Measurements from ENCODE around the gene N4BP2L1.

The N4BP2L1 gene

GRCh38 chr13:32390484-32390883, 37.4 kb downstream of the N4BP2L1 start:
- TF ChIP-seq POLR2AphosphoS5 (IDR thresholded peaks at IDR 0.05; ENCODE audit: low read depth, low read length) (no peak), TAF1 (IDR thresholded peaks at IDR 0.05; ENCODE audit: borderline replicate concordance, insufficient read depth, low read length) (no peak), FOXP2 (optimal IDR thresholded peaks at IDR 0.05; ENCODE audit: borderline replicate concordance, extremely low read depth, extremely low read length, insufficient read depth) (no peak), REST (IDR thresholded peaks at IDR 0.05; ENCODE audit: insufficient read depth in 1 of 2, low read depth in 2 of 2, low read length in 2 of 2) (no peak), SIN3A (IDR thresholded peaks at IDR 0.05; ENCODE audit: borderline replicate concordance, insufficient read depth, low read length) (no peak)

GRCh38 chr13:32390048-32390447, 37.9 kb downstream of the N4BP2L1 start:
- no peak for TF ChIP-seq FOXP2 (optimal IDR thresholded peaks at IDR 0.05; ENCODE audit: borderline replicate concordance, extremely low read depth, extremely low read length, insufficient read depth)
- no peak for TF ChIP-seq REST (IDR thresholded peaks at IDR 0.05; ENCODE audit: insufficient read depth in 1 of 2, low read depth in 2 of 2, low read length in 2 of 2)

- TF ChIP-seq FOXP2 (optimal IDR thresholded peaks at IDR 0.05; ENCODE audit: borderline replicate concordance, extremely low read depth, extremely low read length, insufficient read depth) = no peak
- no peak for TF ChIP-seq POLR2AphosphoS5 (IDR thresholded peaks at IDR 0.05; ENCODE audit: low read depth, low read length)
- TF ChIP-seq SIN3A (IDR thresholded peaks at IDR 0.05; ENCODE audit: borderline replicate concordance, insufficient read depth, low read length) = no peak
Observed at GRCh38 chr13:32385410-32385809, 42.5 kb downstream of the N4BP2L1 start.

- TF ChIP-seq FOXP2 (optimal IDR thresholded peaks at IDR 0.05; ENCODE audit: borderline replicate concordance, extremely low read depth, extremely low read length, insufficient read depth) = no peak
- no peak for TF ChIP-seq TAF1 (IDR thresholded peaks at IDR 0.05; ENCODE audit: borderline replicate concordance, insufficient read depth, low read length)
- no peak for TF ChIP-seq POLR2AphosphoS5 (IDR thresholded peaks at IDR 0.05; ENCODE audit: low read depth, low read length)
- TF ChIP-seq SIN3A (IDR thresholded peaks at IDR 0.05; ENCODE audit: borderline replicate concordance, insufficient read depth, low read length) = no peak
- TF ChIP-seq REST (IDR thresholded peaks at IDR 0.05; ENCODE audit: insufficient read depth in 1 of 2, low read depth in 2 of 2, low read length in 2 of 2) = no peak
Observed at GRCh38 chr13:32384702-32385101, 43.2 kb downstream of the N4BP2L1 start.

- TF ChIP-seq REST (IDR thresholded peaks at IDR 0.05; ENCODE audit: insufficient read depth in 1 of 2, low read depth in 2 of 2, low read length in 2 of 2) (no peak), SIN3A (IDR thresholded peaks at IDR 0.05; ENCODE audit: borderline replicate concordance, insufficient read depth, low read length) (no peak), POLR2AphosphoS5 (IDR thresholded peaks at IDR 0.05; ENCODE audit: low read depth, low read length) (no peak), FOXP2 (optimal IDR thresholded peaks at IDR 0.05; ENCODE audit: borderline replicate concordance, extremely low read depth, extremely low read length, insufficient read depth) (no peak), TAF1 (IDR thresholded peaks at IDR 0.05; ENCODE audit: borderline replicate concordance, insufficient read depth, low read length) (no peak)
Observed at GRCh38 chr13:32383836-32384618, 43.9 kb downstream of the N4BP2L1 start.

All from PFSK-1 (cell line).